ENCODE measurements around the gene FHOD3. TPM values are rescaled to one million over a fixed set of nuclear protein-coding genes. Genes with fewer than 3 reads are reported as not detected.

The FHOD3 gene
- total and polyA plus RNA-seq, 3 experiments from 2014 or later: not detected

DNA sequence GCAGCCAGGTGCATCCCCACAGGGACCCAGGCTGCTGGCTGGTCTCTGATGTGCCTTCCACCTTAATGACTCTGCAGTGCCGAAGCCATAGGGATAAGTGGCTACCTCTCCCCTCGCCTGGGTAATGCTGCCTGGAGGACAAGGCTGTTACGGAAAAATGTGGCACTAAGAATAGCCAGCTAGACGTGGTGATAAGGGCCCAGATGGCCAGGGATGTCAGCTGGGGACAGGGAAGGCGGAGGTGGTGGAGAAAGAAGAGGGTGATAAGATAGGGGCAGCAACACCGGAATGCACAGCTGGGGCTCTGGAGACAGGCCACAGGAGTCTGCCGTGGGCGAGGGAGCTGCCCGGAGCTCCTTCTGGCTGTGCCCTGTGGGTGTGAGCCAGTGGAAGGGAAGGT lies 170.6 kb downstream of the FHOD3 start:
- no peaks in the 10 kb centered on the region for H3K27me3 ChIP-seq (ENCODE audit: insufficient read depth, low read length, poor library complexity, severe bottlenecking)
- Mint-ChIP-seq H3K4me3 (no peak overlapping the region), H3K9me3 (peaks cover 0 to 3% (median 0%) of the 10 kb centered on the region in 5 donors), H3K36me3 (no peaks in the 10 kb centered on the region), H3K4me1 (no peaks in the 10 kb centered on the region), H3K27ac (no peak overlapping the region), H3K27me3 (peaks cover 0 to 4% of the 10 kb centered on the region in 2 donors)
- H3K4me3 ChIP-seq (ENCODE audit: low read length): no peak overlapping the region
- no peaks in the 10 kb centered on the region for H3K4me1 ChIP-seq (ENCODE audit: insufficient read depth, low read length)
- no peak overlapping the region for H3K27ac ChIP-seq (ENCODE audit: low read depth, low read length)
- H3K36me3 ChIP-seq (ENCODE audit: insufficient read depth, low read length): no peaks in the 10 kb centered on the region
- H3K9me3 ChIP-seq (ENCODE audit: low read length): no peaks in the 10 kb centered on the region
- ChIA-PET POLR2A (no interaction called here), CTCF (no interaction called here)
- no peak for DNase-seq

DNA sequence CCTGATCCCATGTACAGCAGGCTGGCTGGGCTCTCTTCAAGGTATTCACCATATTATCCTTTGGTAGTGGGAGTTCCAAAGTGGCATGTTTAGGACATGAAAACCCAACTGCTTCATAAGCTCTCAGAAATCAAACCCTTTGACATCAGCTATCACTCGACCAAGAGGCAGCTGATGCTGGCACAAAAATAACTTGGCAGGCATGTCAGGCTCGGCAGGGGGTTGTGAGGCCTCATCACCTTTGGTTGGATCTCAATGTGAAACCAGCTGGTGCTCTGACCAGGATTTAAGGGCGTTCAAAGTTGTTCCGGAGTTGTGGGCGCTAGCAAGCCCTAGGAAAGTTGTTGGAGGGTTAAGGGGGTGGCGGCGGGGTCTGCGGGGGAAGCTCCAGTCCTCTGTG lies 171.9 kb downstream of the FHOD3 start:
- Histone ChIP-seq H3K27ac (ENCODE audit: low read depth, low read length) (no peak overlapping the region), H3K27me3 (ENCODE audit: insufficient read depth, low read length, poor library complexity, severe bottlenecking) (no peaks in the 10 kb centered on the region), H3K4me3 (ENCODE audit: low read length) (no peak overlapping the region), H3K36me3 (ENCODE audit: insufficient read depth, low read length) (no peaks in the 10 kb centered on the region), H3K4me1 (ENCODE audit: insufficient read depth, low read length) (no peaks in the 10 kb centered on the region), H3K9me3 (ENCODE audit: low read length) (no peaks in the 10 kb centered on the region)
- Mint-ChIP-seq H3K27ac (no peak overlapping the region), H3K9me3 (no peaks in the 10 kb centered on the region), H3K4me1 (no peaks in the 10 kb centered on the region), H3K4me3 (no peak overlapping the region), H3K27me3 (no peaks in the 10 kb centered on the region), H3K36me3 (no peaks in the 10 kb centered on the region)
- DNase-seq: no peak
- ChIA-PET CTCF (no interaction called here), POLR2A (no interaction called here)

DNA sequence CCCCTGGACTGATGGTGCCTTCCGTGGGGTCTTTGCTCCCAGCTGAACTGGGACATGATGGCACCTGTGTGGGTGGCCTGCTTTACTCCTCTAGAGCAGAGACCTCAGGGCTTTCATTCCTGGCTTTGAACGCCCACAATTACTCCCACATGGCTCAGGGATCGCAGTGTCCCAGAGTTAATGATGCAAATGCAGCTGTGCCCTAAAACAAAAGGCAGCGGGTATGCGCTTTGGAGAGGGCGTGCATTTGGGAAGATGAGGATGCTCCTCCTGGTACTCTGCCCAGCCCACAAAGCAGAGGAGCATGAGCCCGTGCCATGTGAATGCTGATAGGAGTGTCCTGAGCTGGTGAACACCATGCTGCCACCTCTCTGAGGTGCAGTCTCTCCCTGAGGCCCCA lies 173.4 kb downstream of the FHOD3 start:
- ChIA-PET POLR2A (no interaction called here), CTCF (interaction anchor here (0.7 kb wide), 1 partner anchor 9 kb away, joined by 3 read pairs; no protein-coding TSS in a partner anchor)
- no peaks in the 10 kb centered on the region for H3K27me3 Mint-ChIP-seq
- no peak overlapping the region for H3K4me3 Mint-ChIP-seq
- DNase-seq: no peak
- H3K9me3 Mint-ChIP-seq: no peaks in the 10 kb centered on the region
- no peak overlapping the region for H3K27ac ChIP-seq (ENCODE audit: low read depth, low read length)
- no peaks in the 10 kb centered on the region for H3K36me3 Mint-ChIP-seq
- no peak overlapping the region for H3K4me3 ChIP-seq (ENCODE audit: low read length)
- H3K27ac Mint-ChIP-seq: no peak overlapping the region
- H3K9me3 ChIP-seq (ENCODE audit: low read length): no peaks in the 10 kb centered on the region
- no peaks in the 10 kb centered on the region for H3K4me1 Mint-ChIP-seq
- no peaks in the 10 kb centered on the region for H3K4me1 ChIP-seq (ENCODE audit: insufficient read depth, low read length)
- H3K27me3 ChIP-seq (ENCODE audit: insufficient read depth, low read length, poor library complexity, severe bottlenecking): no peaks in the 10 kb centered on the region
- no peaks in the 10 kb centered on the region for H3K36me3 ChIP-seq (ENCODE audit: insufficient read depth, low read length)

DNA sequence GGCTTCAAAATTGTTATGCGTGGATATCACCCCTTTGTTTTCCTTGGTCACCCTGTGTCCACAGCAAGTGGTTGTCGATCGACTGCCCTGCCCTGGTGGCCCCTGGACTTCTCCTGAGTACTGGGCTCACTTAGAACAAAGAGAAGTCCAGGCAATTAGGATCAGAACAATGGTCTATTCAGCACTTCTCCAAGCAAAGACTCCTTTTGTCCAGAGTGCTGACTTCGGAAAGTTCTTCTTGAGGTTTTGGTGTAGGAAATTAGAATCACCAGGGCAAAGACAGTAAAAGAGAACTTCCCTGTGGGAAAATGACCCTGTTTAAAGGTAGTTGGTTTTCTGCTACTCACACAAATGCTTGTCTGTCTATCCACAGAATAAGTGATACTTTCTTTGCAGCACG lies 173.9 kb downstream of the FHOD3 start:
- H3K27me3 Mint-ChIP-seq: no peaks in the 10 kb centered on the region
- no peak overlapping the region for H3K27ac Mint-ChIP-seq
- Histone ChIP-seq H3K9me3 (ENCODE audit: low read length) (no peaks in the 10 kb centered on the region), H3K4me3 (ENCODE audit: low read length) (no peak overlapping the region), H3K36me3 (ENCODE audit: insufficient read depth, low read length) (no peaks in the 10 kb centered on the region), H3K27me3 (ENCODE audit: insufficient read depth, low read length, poor library complexity, severe bottlenecking) (no peaks in the 10 kb centered on the region), H3K4me1 (ENCODE audit: insufficient read depth, low read length) (no peaks in the 10 kb centered on the region), H3K27ac (ENCODE audit: low read depth, low read length) (no peak overlapping the region)
- POLR2A ChIA-PET: no interaction called here
- H3K9me3 Mint-ChIP-seq: no peaks in the 10 kb centered on the region
- no peaks in the 10 kb centered on the region for H3K4me1 Mint-ChIP-seq
- CTCF ChIA-PET: no interaction called here
- no peaks in the 10 kb centered on the region for H3K36me3 Mint-ChIP-seq
- DNase-seq: no peak
- H3K4me3 Mint-ChIP-seq: peak overlapping the region in 1 of 7 donors; percentile 63

DNA sequence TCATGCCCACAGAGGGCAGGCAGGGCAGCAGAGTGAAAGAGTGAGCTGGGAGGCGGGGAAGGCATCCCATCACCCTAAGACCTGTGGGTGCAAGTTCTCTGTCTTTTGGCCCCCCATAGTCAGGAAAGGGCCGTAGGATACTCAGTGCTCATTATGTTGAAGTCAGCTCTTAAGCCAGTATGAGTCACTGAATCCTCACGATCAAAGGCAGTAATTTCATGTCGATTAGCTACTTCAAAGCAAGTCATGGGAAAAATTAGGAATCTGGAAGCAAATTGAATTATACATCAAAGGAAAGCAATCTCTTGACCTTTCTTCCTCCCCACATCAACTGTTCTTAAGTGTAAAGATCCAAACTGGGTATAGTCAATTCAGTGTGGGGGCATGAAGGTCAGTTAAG lies 178.9 kb downstream of the FHOD3 start:
- Mint-ChIP-seq H3K27me3 (peaks cover 0 to 1% of the 10 kb centered on the region in 2 donors), H3K4me1 (no peaks in the 10 kb centered on the region), H3K4me3 (no peak overlapping the region), H3K9me3 (no peaks in the 10 kb centered on the region), H3K27ac (no peak overlapping the region), H3K36me3 (no peaks in the 10 kb centered on the region)
- no peaks in the 10 kb centered on the region for H3K36me3 ChIP-seq (ENCODE audit: insufficient read depth, low read length)
- no peak overlapping the region for H3K27ac ChIP-seq (ENCODE audit: low read depth, low read length)
- ChIA-PET POLR2A (no interaction called here), CTCF (no interaction called here)
- no peaks in the 10 kb centered on the region for H3K27me3 ChIP-seq (ENCODE audit: insufficient read depth, low read length, poor library complexity, severe bottlenecking)
- DNase-seq: no peak
- H3K9me3 ChIP-seq (ENCODE audit: low read length): no peaks in the 10 kb centered on the region
- H3K4me1 ChIP-seq (ENCODE audit: insufficient read depth, low read length): no peaks in the 10 kb centered on the region
- H3K4me3 ChIP-seq (ENCODE audit: low read length): no peak overlapping the region

DNA sequence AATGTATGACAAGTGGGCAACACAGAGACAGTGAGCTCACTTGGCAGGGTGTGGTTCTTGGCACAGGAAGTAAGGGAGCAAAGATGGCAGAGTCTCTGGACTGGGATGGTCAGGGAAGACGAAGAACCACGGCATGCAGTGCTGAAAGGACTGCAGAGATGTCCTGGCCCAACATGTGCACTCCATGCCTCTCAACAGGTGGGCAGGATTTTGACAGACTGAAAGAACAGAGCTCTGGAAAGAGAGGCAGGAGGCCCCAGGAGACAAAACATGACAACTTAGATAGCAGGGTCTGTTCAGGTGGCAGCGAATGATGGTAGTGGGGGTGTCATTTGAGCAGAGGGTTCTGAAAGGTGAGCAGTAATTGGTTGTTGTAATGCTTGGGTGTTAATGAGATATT lies 180.3 kb downstream of the FHOD3 start:
- Histone ChIP-seq H3K4me3 (ENCODE audit: low read length) (no peak overlapping the region), H3K9me3 (ENCODE audit: low read length) (no peaks in the 10 kb centered on the region), H3K4me1 (ENCODE audit: insufficient read depth, low read length) (no peaks in the 10 kb centered on the region), H3K27me3 (ENCODE audit: insufficient read depth, low read length, poor library complexity, severe bottlenecking) (no peaks in the 10 kb centered on the region), H3K36me3 (ENCODE audit: insufficient read depth, low read length) (no peaks in the 10 kb centered on the region), H3K27ac (ENCODE audit: low read depth, low read length) (no peak overlapping the region)
- Mint-ChIP-seq H3K9me3 (no peaks in the 10 kb centered on the region), H3K36me3 (no peaks in the 10 kb centered on the region), H3K4me3 (no peak overlapping the region), H3K27ac (peak overlapping the region in 1 of 8 donors; percentile 37), H3K4me1 (no peaks in the 10 kb centered on the region), H3K27me3 (peaks cover 0 to 3% of the 10 kb centered on the region in 2 donors)
- ChIA-PET CTCF (no interaction called here), POLR2A (no interaction called here)
- no peak for DNase-seq

DNA sequence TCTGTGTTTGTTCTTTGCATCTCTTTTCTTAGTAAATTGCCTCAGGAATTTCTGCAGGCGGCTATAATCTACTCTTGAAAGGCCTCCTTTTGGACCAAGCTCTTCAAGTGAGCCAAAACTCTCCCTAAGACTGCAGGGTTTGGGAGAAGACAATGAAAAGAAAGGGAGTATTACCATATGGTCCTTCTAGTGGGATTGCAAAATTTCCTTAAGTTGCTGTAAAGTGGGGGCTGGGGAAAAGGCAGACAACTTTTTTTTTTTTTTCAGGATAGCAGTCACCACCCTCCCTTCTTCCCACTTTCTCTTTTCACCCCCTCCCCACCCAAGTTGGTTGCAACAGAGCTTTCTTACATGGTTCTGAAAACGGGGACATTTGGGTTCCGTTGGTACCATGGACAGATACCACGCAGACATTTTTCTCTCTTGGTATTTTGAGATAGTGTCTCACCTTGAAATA lies 183.7 kb downstream of the FHOD3 start:
- H3K27me3 Mint-ChIP-seq: peaks cover 0 to 5% of the 10 kb centered on the region in 2 donors

DNA sequence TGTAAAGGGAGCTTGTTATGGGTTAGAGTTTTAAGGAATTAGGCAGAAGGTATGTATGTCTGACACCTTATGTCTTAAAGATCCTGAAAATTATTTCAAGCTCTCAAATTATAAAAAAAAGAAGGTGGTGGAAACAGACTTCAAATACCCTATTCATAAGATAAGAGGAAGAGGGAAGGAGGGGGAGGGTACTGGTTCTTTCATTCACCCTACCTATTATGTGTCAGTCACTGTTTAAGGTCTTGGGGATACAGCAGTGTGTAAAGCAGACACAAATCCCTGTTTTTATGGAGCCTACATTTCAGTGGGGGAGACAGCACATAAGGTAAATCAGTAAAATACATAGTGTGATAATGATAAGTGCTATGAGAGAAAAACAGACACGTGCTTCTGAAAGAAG lies 184.4 kb downstream of the FHOD3 start:
- Histone ChIP-seq H3K36me3 (ENCODE audit: insufficient read depth, low read length) (no peaks in the 10 kb centered on the region), H3K9me3 (ENCODE audit: low read length) (no peaks in the 10 kb centered on the region), H3K4me1 (ENCODE audit: insufficient read depth, low read length) (no peaks in the 10 kb centered on the region), H3K27ac (ENCODE audit: low read depth, low read length) (no peak overlapping the region), H3K4me3 (ENCODE audit: low read length) (no peak overlapping the region), H3K27me3 (ENCODE audit: insufficient read depth, low read length, poor library complexity, severe bottlenecking) (no peaks in the 10 kb centered on the region)
- no peak overlapping the region for H3K27ac Mint-ChIP-seq
- H3K4me1 Mint-ChIP-seq: no peaks in the 10 kb centered on the region
- H3K9me3 Mint-ChIP-seq: no peaks in the 10 kb centered on the region
- peaks cover 0 to 5% of the 10 kb centered on the region in 2 donors for H3K27me3 Mint-ChIP-seq
- H3K4me3 Mint-ChIP-seq: no peak overlapping the region
- no peaks in the 10 kb centered on the region for H3K36me3 Mint-ChIP-seq
- POLR2A ChIA-PET: no interaction called here
- CTCF ChIA-PET: no interaction called here
- DNase-seq: no peak

More for the DNA sequence above, 183.7 kb downstream of the FHOD3 start:
- ChIA-PET CTCF (no interaction called here), POLR2A (no interaction called here)
- Mint-ChIP-seq H3K36me3 (no peaks in the 10 kb centered on the region), H3K9me3 (no peaks in the 10 kb centered on the region), H3K27ac (no peak overlapping the region), H3K4me3 (no peak overlapping the region), H3K4me1 (no peaks in the 10 kb centered on the region)
- Histone ChIP-seq H3K36me3 (ENCODE audit: insufficient read depth, low read length) (no peaks in the 10 kb centered on the region), H3K4me1 (ENCODE audit: insufficient read depth, low read length) (no peaks in the 10 kb centered on the region), H3K9me3 (ENCODE audit: low read length) (no peaks in the 10 kb centered on the region), H3K4me3 (ENCODE audit: low read length) (no peak overlapping the region), H3K27ac (ENCODE audit: low read depth, low read length) (no peak overlapping the region), H3K27me3 (ENCODE audit: insufficient read depth, low read length, poor library complexity, severe bottlenecking) (no peaks in the 10 kb centered on the region)
- no peak for DNase-seq

DNA sequence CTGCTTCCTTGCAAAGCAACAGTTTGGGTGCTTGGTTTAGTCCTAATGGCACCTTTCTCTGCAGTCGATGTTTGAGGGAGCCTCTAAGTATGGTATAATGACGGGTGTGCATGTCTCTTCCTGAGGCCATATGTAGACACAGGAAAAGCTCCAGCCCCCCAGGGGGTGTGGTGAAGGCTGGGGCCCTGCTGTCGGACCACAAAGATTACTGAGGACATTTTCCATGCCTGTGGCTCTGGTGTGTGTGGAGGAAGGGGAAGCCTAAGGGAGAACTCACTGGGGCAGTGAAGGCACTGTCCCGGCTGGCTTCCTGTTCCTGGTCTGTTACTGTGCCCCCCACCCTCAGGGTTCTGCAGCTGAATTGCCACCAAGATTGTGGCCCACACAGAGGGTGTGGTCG lies 187.1 kb downstream of the FHOD3 start:
- POLR2A ChIA-PET: no interaction called here
- no peak overlapping the region for H3K4me3 ChIP-seq (ENCODE audit: low read length)
- Mint-ChIP-seq H3K4me3 (no peak overlapping the region), H3K9me3 (no peaks in the 10 kb centered on the region), H3K27me3 (peaks cover 5 to 7% of the 10 kb centered on the region in 2 donors), H3K36me3 (no peaks in the 10 kb centered on the region), H3K4me1 (no peaks in the 10 kb centered on the region), H3K27ac (no peak overlapping the region)
- no peaks in the 10 kb centered on the region for H3K4me1 ChIP-seq (ENCODE audit: insufficient read depth, low read length)
- no peaks in the 10 kb centered on the region for H3K27me3 ChIP-seq (ENCODE audit: insufficient read depth, low read length, poor library complexity, severe bottlenecking)
- H3K27ac ChIP-seq (ENCODE audit: low read depth, low read length): no peak overlapping the region
- no peaks in the 10 kb centered on the region for H3K36me3 ChIP-seq (ENCODE audit: insufficient read depth, low read length)
- CTCF ChIA-PET: no interaction called here
- no peak for DNase-seq
- H3K9me3 ChIP-seq (ENCODE audit: low read length): no peaks in the 10 kb centered on the region
